Activated naive CD8-positive, alpha-beta T cell treated with anti-CD3 and anti-CD28 coated beads, Interleukin-2, amount 50 U/mL, for 16 hours (primary cell): ENCODE data around the gene EPHA3.

Experiments used
- DNase-seq: peaks from one replicate; pipeline ENCODE4 v3.0.0-alpha.2; 2020; ENCODE audit warnings: low read depth, low spot score

Gene EPHA3

GRCh38 chr3:89360156-89360555 is 252.7 kb downstream of the EPHA3 start:
- no peak for DNase-seq

DNA sequence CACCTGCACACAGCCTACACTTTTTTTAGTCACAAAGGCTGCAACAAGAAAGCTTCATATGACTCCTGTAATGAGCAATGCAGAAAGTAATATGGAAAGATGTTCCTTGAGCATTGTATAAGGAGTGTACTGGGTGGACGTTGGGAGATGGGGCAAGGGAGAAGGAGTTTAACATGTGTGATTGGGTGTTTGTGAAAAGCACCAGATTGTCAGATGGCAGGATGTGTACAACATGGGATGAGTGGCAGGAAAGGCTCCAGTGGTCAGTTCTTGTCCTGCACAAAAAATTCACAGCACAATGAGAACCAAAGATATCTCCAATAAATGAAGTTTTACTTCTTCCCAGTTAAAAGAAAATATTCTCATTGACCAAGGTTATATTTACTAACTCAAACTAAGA is 255.1 kb downstream of the EPHA3 start:
- DNase-seq, result no peak

- no peak for DNase-seq
Observed at GRCh38 chr3:89363171-89363570, 255.8 kb downstream of the EPHA3 start.

DNA sequence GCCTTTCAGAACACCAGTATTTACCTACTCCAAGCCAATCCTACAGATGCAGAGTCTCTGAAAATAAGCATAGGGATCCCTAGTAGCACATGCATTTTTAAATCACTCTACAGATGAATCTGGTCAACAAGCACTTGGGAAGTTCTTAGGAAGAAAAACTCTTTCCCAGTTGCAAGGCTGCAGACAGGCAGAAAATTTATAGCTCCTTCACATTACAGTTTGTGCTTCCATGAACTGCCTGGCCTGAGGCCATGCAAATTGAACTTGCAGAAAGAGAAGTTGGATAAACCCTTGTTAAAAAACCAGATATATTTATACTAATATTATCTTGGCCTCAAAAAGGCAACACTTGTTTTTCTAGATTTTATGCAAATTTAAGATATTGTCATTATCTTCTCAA is 256.9 kb downstream of the EPHA3 start:
- no peak for DNase-seq

- DNase-seq, result no peak
Observed at GRCh38 chr3:89367166-89367565, 259.7 kb downstream of the EPHA3 start.

DNA sequence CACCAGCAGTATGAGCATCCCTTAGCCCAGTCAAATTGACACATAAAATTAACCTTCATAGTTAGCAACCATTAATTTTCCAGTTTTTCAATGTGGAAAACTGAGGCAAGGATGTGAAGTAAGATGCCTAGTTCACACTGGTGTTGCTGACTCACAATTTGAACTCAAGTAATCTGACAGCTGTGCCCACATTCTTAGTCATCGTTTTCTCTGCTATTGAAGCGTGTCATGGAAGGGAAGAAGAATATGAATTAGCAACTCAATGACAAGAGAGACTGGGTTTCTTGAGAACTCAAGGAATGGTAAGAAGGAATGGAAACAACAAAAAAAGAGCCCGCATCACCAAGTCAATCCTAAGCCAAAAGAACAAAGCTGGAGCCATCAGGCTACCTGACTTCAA is 261.4 kb downstream of the EPHA3 start:
- no peak for DNase-seq

- DNase-seq, result no peak
Observed at GRCh38 chr3:89372456-89372855, 265.0 kb downstream of the EPHA3 start.

GRCh38 chr3:89373434-89373833 is 266.0 kb downstream of the EPHA3 start:
- DNase-seq, result no peak

DNA sequence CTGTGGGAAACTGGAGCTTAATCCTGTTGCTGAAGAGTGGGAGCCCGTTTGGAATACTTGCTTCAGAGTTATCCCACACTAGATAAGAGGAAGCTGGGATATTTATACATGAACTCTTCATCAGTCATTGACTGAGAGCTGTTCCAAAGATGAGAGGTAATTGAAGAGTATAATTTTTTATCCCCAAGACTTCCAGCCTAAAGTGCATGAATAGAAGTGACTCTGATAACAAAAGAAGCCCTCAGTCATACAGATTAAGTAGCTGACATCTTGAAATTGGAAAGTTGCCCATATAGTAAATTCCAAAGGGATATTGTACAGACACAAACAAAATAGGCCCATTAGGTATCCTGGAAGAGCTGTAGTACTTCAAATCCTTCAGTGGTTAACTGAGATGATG is 268.0 kb downstream of the EPHA3 start:
- no peak for DNase-seq

DNA sequence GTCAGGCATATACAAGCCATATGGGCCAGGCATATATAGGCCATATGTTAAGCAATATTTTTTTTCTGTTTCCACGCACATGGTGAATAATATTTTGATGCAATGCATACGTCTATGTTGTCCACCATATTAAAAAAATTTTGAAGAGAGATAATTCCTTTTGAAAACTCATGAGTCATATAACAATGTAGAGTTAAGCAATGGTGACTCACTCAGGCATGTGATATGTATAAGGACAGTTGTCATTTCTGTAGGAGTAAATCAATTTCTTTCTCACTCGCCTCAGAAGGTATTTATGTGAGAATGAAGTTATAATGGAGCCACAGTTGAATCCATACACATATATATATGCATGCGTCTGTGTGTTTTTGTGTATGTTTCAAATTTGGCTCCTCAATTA is 272.6 kb downstream of the EPHA3 start:
- DNase-seq, result no peak

- no peak for DNase-seq
Observed at GRCh38 chr3:89392991-89393390, 285.6 kb downstream of the EPHA3 start.

- no peak for DNase-seq
Observed at GRCh38 chr3:89395456-89395855, 288.0 kb downstream of the EPHA3 start.

DNA sequence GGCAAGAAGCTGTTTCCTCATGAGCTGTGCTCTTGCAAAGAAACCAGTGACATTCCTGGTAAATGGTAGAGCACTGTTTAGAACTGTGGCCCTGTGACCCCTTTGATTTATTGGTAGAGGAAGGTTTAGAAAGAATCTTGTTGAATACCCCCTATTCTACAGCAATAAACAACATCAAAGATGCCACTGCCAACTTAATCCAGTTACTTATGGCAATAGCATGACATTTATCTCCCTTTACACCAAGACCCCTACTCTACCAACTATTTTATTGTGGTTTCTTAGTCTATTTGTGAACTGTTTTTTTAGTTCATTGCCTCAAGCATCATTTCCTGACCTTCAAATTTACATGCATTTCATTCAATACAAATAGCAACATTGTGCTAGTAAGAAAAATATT is 288.6 kb downstream of the EPHA3 start:
- no peak for DNase-seq

- no peak for DNase-seq
Observed at GRCh38 chr3:89402051-89402450, 294.6 kb downstream of the EPHA3 start.

- DNase-seq, result no peak
Observed at GRCh38 chr3:89405176-89405575, 297.8 kb downstream of the EPHA3 start.

GRCh38 chr3:89405593-89405992 is 298.2 kb downstream of the EPHA3 start:
- DNase-seq, result no peak

GRCh38 chr3:89411201-89411600 is 303.8 kb downstream of the EPHA3 start:
- no peak for DNase-seq

- no peak for DNase-seq
Observed at GRCh38 chr3:89414270-89414669, 306.8 kb downstream of the EPHA3 start.

- no peak for DNase-seq
Observed at GRCh38 chr3:89419647-89420241, 312.3 kb downstream of the EPHA3 start.

GRCh38 chr3:89426060-89426459 is 318.6 kb downstream of the EPHA3 start:
- DNase-seq, result no peak

DNA sequence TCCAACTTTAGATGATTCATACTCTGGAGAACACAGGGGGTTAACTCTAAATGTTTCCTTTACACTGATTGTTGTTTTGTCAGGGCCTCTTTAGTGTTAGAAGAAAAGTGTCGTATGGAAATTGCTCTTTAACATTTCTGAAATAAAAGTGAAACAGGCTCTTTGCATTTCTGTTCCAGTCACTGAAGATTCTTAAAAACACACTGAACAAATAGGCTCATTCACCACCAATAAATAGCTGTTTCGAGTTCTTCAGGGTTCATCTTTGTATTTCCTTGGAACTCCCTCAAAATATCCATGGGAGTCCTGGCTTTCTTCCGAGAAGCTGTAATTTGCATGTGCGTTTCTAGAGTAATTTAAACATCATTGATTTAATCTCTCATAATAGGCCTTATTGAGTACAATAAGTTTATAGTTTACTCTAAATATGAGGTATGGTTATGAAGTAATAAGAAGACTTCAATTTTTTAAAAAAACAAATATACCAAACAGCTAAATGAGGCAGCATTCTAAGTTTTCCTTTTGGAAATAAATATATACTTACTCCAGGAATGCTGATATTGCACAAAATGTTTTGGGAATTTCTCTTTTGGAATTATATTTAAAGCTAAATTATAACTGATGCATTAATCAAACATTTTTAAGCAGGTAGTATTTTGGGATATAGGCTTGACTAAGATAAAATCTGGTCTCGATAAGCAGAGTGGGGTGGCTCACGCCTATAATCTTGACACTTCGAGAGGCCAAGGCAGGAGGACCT is 327.4 kb downstream of the EPHA3 start:
- DNase-seq, result no peak

GRCh38 chr3:89436846-89437245 is 329.4 kb downstream of the EPHA3 start:
- DNase-seq, result no peak

DNA sequence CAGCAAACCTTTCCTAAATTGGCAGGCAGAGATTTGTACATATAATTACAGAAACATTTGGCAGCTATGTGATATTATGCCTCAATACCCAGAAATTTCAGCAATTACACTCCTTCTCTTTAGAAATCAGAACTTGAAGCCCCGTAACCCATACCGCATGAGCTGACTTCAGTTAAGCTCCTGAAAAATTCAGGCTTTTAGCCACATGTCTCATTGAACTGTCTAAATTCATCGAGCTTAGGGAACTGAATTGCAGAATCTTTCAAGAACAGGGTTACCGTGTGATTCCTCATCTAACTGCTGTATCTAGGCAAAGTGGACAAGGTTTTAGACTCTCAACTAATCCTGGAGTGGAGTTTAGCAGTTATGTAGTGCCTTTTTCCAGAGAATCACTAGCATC is 333.0 kb downstream of the EPHA3 start:
- no peak for DNase-seq

- DNase-seq, result no peak
Observed at GRCh38 chr3:89441141-89441540, 333.7 kb downstream of the EPHA3 start.
